ENCODE measurements around the gene PDIA5. TPM values are rescaled to one million over a fixed set of nuclear protein-coding genes. Genes with fewer than 3 reads are reported as not detected.

Gene PDIA5
- total RNA-seq, 1 donor from 2014 or later: 5.7 TPM

DNA sequence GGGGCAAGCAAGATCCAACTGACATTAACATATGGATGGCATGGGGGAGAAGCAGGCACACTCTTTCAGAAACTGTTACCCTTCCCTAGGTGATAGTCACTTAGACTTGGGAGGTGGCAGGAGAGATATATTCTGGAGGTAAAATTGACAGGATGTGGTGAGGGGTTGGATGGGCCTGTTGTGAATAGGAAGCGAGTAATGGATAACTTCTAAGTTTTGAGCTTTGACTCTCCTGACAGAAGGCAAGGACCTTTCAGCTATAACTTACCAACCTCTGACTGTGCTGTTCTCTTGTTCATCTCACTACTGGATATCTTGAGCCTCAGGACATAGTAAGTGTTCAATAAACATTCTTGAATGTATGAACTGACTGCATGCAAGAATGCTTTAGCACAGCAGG is 1.9 kb upstream of the PDIA5 start:
- DNase-seq (ENCODE audit: missing footprints): no peak
- intact Hi-C loops (cut with DNase I): no loop called here
- no peak for ATAC-seq

DNA sequence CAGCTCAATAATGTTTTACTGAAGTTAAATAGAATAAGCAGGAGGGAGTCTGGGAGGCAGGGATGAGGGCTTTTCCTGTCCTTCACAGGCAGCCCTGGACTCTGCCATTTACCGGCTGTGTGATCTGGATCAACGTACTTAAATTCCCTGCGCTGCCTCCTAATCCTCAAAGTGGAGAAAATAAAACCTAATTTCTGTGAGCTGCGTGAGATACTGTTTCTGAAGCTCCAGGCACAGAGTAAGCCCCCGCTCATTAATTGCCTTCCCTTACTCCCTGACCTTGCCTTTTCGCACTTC is 278 bp upstream of the PDIA5 start:
- ATAC-seq (no peak), DNase-seq (ENCODE audit: missing footprints) (no peak)
- intact Hi-C loops (cut with DNase I): no loop called here

DNA sequence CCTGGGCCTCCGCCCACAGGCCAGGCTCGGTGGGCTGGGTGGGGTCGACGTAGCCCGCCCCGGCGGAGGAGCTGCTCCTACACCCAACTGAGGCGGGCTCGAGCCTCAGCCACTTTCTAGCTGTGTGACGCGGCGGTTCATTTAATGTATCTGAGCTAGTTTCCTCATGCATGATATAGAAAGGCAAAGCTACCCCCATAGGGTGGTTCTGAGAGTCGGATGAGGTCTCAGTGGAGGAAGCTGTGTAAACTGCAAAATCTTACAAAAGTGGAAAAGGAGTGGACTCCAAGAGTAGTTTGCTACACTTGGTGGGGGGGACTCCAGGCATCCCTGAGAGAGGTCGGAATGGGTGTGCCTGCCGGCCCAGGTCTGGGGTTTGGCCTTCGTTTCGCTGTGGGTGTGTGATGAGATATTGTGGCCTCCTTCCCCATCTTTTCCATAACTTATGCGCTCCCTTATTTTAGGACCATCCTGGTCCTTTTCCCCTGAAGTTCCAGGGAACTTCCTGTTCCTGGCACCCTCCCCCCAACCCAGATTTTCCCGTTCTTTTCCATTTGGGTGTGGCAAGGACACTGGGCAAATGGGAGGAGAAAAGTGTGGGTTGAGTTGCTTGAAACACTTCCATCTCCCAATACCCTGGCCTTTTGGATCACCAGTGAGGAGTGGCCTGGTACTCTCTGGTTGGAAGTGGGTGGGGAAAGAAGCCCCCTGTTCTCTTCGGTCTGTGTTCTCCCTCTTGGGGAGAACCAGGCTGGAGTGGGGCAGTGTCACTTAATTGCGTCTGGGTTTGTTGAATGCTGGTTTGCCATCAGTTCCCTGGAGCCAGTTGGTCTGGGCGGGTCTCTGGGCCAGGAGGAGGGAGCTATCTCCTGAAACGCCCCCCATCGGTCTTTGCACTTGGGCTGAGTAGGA is 1.1 kb downstream of the PDIA5 start:
- no peak for DNase-seq (ENCODE audit: missing footprints)
- intact Hi-C loops (cut with DNase I): no loop called here
- ATAC-seq: peak; percentile 11

DNA sequence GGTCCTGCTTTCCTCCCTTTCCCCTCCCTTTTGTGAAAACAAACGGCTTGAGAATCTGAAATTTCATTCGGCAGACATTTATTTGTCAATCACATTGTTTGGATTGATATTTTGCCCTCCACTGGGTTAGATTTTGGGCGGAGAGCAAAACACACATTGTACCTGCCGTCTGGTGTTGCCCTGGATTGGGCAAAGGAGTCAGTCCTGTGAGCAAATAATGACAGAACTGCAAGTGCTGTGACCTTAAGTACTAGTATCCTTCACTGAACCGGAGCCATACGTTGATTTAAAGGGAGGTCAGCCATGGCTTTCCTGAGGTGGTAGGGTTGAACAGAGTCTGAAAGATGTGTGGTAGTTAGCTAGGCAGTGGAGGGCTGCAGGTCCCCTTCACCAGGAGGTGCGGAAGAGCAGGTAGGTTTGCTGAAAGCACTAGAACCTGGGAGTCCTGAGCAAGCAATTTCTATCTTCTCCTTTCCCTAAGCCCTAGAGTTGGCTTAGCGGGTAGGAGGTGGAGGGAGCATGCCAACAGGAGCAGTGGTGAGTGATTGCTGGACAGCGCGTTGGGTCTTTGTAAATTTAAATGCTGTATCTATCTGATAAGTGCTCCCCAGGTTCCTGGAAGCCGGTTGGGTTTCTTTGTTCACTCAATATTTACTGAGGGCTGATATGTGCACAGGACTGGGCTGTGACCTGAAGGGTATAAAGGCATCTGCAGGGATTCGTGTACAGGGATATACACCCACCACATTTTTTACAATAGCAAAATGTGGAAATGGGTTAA is 2.0 kb downstream of the PDIA5 start:
- no peak for ATAC-seq
- no peak for DNase-seq (ENCODE audit: missing footprints)
- intact Hi-C loops (cut with DNase I): no loop called here

DNA sequence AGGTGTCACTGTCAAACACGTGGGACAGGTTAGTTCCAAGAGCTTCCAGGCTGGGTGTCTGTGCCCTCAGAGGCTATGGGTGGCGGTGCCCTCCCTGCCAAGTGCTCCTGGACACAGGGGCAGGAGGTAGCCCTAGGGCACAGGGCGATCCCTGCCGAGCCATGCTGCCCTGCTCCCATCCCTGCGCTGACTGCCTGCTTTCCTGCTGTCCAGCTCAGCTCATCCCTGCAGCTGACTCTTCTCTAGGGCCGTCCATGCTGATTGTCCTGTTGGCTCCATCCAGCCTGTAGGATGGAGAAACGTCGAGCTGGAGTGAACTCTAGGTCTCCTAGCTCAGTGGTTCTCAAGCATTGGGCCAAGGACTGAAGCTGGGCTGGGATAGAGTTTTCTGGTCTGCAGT is 3.7 kb downstream of the PDIA5 start:
- DNase-seq (ENCODE audit: missing footprints): peak; percentile 60
- no peak for ATAC-seq
- intact Hi-C loops (cut with DNase I): no loop called here

DNA sequence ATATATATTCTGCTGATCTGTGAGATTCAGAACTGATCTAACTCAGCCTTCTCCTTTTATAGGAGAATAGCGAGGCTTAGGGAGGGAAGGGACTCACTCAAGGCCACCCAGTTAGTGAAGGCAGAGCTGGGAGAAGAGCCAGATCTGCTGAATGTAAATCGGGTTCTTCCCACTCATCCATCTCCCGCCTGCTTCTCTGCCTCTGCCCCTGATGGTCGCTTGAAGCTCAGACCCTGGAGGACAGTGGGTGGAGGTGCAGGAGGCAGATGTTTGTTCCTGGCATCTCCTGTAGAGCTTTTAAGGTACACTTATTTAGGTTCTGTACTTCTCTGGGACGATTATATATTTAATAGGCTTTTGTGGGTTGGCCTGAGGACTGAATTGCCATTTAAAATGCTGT is 4.3 kb downstream of the PDIA5 start:
- no peak for ATAC-seq
- intact Hi-C loops (cut with DNase I): no loop called here
- DNase-seq (ENCODE audit: missing footprints): no peak

DNA sequence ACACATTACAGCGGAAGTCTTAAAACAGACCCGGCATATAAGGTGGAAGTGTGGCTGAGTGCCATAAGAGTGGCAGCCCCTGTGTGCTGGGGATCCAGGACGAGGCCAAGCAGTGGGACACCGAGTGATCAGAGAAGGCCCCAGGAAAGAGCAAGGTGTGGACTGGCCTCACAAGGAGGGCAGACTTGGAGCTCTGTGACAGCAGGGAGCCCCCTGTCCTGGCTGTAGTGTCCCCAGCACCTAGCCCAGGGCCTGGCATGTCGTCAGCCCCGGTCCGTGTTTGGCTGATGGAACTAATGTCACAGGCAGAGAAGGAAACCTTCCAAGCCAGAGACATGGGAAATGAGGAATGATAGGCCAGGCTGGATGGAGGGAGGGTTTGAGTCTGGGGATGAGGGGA is 4.8 kb downstream of the PDIA5 start:
- ATAC-seq (no peak), DNase-seq (ENCODE audit: missing footprints) (no peak)
- intact Hi-C loops (cut with DNase I): no loop called here

DNA sequence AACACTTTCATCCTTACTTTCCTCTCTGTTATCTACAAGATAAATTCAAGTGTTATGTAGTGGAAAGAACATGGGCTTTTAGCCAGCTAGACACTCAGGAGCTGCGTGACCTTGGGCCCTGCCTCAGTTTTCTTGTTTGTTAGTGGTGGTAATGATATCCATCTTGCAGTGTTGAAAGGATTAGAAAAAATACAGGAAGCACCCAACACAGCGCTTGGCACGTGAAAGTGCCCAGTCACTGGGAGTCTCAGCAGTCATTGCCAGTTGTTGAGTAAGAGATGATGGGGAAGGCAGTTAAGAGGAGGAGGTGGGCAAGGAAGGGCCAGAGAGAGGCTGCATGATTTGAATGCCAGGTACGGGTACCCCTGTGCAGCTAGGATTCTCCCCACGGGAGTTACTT is 5.3 kb downstream of the PDIA5 start:
- intact Hi-C loops (cut with DNase I): no loop called here
- ATAC-seq: no peak
- DNase-seq (ENCODE audit: missing footprints): peak; percentile 63

DNA sequence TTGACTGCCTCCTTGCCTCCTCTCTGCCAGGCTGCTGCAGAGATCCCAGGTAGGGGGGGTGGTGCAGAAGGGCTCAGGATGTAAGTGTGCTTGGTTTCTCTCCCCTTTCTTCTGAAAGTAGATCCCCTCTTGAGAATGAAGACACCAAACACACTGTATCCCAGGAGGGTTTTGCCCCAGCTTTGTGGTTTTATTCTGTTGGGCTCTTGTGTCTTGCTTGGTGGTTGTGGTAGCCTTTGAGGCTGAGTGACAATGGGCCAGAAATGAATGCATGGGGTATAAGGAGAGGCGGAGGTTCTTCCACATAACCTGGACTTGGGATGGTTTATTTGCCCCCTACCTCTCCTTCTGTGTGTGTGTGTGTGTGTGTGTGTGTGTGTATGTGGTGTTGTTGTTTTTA is 5.7 kb downstream of the PDIA5 start:
- ATAC-seq (no peak), DNase-seq (ENCODE audit: missing footprints) (no peak)
- intact Hi-C loops (cut with DNase I): no loop called here

DNA sequence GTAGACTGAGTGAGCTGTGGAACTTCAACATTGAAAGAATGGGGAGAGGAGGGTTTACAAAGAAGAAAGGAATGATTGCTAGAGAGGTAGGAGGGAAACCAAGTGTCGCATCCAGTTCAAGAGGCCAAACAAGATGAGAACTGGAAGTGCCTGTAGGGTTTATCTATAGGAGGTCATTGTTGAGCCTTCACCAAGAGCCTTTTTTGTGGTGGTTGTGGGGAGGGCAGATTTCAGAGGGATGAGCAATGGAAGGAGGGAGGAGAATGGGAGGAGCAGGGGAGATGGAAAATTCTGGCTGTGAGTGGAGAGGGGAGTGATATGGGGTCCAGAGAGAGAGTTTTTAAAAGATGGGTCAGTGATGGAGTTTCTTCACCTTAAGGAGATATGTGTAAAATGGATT is 8.5 kb downstream of the PDIA5 start:
- no peak for ATAC-seq
- DNase-seq (ENCODE audit: missing footprints): no peak

DNA sequence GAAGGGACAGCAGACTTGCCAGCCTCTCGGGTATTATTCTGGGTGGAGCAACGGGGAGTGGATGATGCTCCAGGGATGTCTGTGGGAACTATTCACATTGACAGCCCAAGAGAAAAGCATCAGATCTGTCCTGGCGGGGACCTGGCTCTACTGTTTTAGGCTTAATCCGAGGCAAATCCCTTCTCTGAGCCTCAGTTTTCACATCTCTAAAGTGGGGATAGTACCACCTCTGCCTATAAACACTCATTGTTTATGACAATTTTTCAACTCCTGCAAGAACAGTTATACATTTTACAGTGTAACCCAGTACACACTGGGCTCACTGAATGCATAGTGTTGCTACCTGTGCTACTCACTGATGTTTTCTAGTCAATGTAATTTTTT is 9.3 kb downstream of the PDIA5 start:
- no peak for ATAC-seq
- intact Hi-C loops (cut with DNase I): no loop called here
- no peak for DNase-seq (ENCODE audit: missing footprints)

More for the DNA sequence above, 8.5 kb downstream of the PDIA5 start:
- intact Hi-C loops (cut with DNase I): no loop called here

DNA sequence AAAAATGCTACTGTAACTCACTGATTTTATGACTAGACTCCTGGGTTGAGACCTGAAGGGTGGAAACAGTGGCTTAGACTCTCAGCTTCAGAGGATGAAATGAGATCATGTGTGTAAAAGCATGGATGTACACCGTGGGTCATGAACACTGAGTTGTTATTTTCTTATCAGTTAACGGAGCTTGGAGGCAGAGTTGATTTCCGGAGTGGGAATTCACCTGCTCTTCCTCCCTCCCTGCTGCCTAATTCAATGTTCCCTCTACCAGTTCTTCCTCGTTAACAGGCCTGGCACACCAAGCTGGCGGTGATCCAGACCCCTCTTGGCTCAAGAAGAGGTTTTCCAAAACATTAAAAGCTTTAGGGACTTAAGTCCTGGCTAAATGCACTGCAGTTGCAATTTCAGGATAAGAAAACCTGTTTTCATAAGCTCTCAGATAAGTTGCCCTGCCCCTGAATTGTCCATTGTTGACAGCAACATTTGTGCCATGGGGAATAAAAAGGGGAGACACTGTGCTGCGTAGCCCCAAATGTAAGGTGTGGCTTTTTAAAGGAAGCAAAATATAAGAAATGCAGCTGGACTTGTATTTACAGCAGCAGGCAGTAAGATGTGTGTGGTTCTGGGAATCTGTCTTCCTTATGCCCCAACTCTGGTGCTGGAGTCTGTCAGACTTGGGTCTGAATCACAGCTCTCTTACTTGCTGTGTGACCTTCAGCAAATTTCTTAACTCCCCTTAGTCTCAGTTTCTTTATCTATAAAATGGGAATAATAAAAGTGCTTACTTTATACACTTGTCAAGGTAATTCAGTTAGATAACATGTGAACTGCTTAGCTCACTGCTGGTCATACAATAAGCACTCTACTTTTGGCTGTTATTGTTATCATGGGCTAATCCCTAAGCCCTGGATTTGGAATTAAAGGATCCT is 9.9 kb downstream of the PDIA5 start:
- ATAC-seq (peak; percentile 40), DNase-seq (ENCODE audit: missing footprints) (peak; percentile 81)
- intact Hi-C loops (cut with DNase I): no loop called here

DNA sequence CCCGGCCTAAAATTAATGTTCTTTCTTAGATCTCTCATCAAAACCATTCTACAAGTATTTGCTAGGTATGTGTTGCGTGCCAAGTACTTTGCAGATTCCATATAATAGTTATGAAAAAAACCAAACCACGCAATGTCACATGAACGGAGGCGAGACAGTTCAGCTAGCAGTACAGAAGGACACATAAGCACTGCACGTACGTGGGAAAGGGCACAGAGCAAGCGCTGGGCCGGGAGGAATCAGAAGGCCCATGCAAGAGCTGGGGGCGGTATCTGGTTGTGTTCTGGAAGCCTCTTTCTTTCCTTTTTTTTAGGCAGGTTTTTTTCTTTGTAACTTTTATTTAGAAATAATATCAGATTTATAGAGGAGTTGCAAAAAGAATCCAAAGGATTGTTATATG is 11.3 kb downstream of the PDIA5 start:
- intact Hi-C loops (cut with DNase I): no loop called here
- DNase-seq (ENCODE audit: missing footprints): no peak
- ATAC-seq: no peak

DNA sequence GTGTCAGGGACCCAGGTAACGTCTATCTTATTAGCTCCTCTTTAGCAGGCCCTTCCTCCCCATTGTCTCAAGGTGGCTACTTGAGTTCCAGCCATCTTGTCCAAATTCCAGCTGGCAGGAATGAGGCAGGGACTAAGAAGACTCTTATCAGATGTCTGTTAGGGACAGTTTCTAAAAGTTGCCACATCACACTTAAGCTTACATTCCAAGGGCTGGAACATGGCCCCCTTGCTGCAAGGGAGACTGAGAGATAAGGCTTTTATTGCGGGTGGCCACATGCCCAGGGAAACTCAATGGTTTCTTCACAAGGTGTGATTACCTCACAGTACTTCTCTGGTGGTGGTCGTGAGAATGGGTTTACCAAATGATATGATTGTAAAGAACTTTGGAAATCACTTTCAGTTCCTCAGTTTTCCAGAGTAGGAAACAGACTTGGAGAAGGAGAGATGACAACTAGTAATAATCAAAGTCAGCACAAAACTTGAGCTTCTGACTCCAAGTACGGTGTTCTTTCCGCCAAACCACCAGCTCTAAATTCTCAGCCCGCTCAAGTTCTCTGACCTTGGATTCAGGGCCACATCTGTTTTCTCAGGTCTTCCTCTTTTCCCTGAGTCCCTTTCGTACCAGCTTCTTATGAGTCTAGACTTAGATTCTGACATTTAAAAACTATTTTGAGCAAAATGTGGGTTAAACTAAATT is 14.2 kb downstream of the PDIA5 start:
- DNase-seq (ENCODE audit: missing footprints): no peak
- intact Hi-C loops (cut with DNase I): no loop called here
- ATAC-seq: no peak

DNA sequence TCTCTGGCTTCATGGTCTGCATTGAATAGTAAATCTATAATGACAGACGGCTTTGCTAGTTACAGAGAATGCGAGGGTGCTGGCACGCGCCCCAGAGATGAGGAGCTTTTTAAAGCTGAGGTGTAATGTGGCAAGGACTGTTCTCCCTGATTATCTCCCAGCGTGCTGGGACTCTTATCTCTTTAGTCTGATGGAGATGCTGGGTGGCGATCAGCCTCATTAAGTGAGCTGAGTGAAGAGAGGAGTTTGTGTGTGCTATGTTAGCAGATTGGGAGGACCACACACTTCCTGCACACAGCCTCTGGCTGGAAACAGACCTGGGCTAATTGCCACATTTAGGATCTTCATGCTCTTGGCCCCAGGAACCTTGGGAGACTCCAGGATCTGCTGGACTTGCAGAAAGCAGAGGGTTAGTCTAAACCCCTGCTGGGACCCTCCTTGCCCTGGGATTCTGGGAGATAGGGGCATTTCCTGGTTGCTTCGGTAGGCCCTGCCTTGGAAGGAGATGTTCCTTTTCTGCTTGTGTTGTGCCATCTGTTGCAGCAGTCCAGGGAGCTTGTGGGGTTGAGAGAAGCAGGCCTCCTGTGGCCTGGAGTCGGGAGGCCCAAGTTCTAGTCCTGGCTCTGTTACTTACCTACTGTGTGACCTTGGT is 15.0 kb downstream of the PDIA5 start:
- ATAC-seq (no peak), DNase-seq (ENCODE audit: missing footprints) (no peak)
- intact Hi-C loops (cut with DNase I): no loop called here

DNA sequence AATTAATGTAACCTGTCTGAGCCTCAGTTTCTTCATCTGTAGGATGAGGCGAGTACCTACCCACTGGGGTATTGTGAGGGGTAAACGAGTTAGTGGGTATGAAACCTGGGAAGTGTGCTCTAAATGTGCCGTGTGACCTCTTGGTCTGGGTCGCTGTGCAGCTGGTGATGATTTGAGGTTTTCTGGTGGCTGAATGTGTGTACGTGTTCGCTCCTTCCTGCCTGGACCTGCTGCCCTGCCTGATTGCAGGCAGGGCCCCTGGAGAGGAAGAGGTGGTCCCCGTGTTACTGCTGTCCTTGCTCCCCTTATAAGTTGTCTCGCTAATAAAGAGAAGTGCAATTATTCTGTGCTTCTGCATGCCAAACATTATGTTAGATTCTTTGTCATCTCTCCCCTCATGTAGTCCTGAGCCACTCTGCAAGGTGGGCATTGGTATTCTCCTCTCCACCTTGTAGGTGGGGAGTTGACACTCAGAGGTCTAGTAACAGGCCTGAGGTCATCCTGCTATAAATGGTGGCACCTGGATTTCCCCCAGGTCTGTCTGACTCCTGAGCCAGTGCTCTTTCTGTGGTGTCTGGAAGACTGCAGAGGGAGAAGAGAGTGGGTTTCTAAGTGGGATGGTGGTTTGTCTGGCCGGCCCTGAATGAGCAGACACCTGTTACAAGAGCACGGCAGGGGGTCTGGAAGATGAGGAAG is 15.7 kb downstream of the PDIA5 start:
- DNase-seq (ENCODE audit: missing footprints) (no peak), ATAC-seq (no peak)
- intact Hi-C loops (cut with DNase I): no loop called here

DNA sequence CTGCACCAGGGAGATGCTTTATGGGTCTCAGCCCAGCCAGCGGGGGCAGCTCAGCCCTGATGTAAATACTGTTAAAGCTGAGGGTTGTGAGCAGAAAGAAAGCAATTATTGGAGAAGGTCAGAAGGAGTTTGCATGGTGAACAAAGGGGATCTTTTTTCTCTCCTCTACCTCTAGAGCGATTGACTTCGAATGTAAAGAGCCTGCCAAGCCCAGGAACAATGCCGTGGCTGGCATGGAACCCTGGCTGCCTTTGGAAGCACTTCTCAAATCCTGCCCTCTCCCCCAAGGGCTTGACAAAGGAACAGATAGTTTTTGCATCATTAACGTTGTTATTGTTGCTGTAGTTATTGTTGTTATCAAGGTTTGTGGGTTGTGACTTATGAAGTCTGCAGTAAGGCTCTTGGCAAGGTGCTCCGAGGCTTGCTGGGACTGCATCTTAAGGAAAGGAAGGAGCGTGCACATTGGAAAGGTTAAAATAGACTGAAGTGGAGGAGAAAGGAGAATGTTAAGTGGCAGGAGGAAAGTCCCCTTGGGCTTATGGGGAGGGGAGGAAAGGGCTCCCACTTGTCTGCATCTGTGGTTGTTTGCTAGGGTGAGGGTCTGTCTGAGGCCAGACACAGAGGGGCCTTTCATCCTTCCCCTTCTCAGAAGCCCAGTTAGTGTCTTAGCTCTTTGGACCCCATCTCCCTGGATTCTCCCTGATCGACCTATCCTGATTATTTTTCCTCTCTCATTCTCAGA is 16.7 kb downstream of the PDIA5 start:
- intact Hi-C loops (cut with DNase I): no loop called here
- no peak for ATAC-seq
- no peak for DNase-seq (ENCODE audit: missing footprints)

Data from Right ventricle myocardium inferior (tissue), 1 donor.